HepG2 (cell line): ENCODE data around the gene GP9. TPM values are rescaled to one million over a fixed set of nuclear protein-coding genes. Genes with fewer than 3 reads are reported as not detected.

ENCODE experiments used
- ATAC-seq: fragments of 200-7000 bp; cut with Tn5 transposase; 3 replicates; pipeline ENCODE4 v1.9.1; 2020; ENCODE audit warnings: mild to moderate bottlenecking, moderate library complexity
- BruUV-seq: library from RNA; stranded (reverse); fragments of 400-500 nt; replicated peaks from 2 replicates; lab custom pipeline; 2021; lab: Mats Ljungman, UMichigan
- CTCF ChIA-PET: fragments of 300-600 bp; formaldehyde crosslinking; extraction: SDS; loops from one replicate; lab custom pipeline; 2021; ENCODE audit warnings: low total read pairs, inconsistent platforms, low intra/inter-chr PET ratio; lab: Yijun Ruan, JAX
- POLR2A ChIA-PET: fragments of 350-600 bp; sonication (Branson Sonifier 250); formaldehyde crosslinking; loops from one replicate; lab custom pipeline; 2020; ENCODE audit warnings: antibody characterized with exemption, inconsistent platforms; lab: Yijun Ruan, JAX
- DNase-seq: peaks from one replicate; pipeline ENCODE4 v3.0.0-alpha.2; 2015; ENCODE audit warnings: low spot score
- FAIRE-seq: peaks from 3 replicates; lab custom pipeline; 2011; peaks lifted over from hg19 to GRCh38; lab: Jason Lieb, UNC
- H2AFZ ChIP-seq: one replicate; pipeline ENCODE4 v1.6.1; 2011; ENCODE audit warnings: low read length, inconsistent platforms
- H3K27ac ChIP-seq: fragments of 300-600 bp; 3 replicates; pipeline ENCODE4 v1.8.0; 2011; ENCODE audit warnings: mixed run types, mild to moderate bottlenecking, mixed read lengths, low read length, inconsistent platforms; ENCODE audit not compliant: insufficient read depth; ENCODE audit errors: extremely low read length
- H3K27me3 ChIP-seq, 2 experiments: fragments of 200-600 bp in 1 of 2; 2 replicates in 1 of 2; 3 replicates in 1 of 2; pipeline versions ENCODE4 v1.6.0 to v1.8.0; 2011; ENCODE audit warnings: low read length in 2 of 2, mild to moderate bottlenecking in 2 of 2, moderate library complexity in 2 of 2, inconsistent platforms in 1 of 2; ENCODE audit not compliant: insufficient read depth in 2 of 2, control insufficient read depth in 1 of 2
- H3K36me3 ChIP-seq, 2 experiments: fragments of 200-600 bp in 1 of 2; replicated peaks in 1 of 2; 2 replicates in 1 of 2; 3 replicates in 1 of 2; pipeline versions ENCODE4 v1.5.1 to v1.8.0; 2011; ENCODE audit warnings: low read length in 2 of 2, inconsistent platforms in 1 of 2; ENCODE audit not compliant: insufficient read depth in 2 of 2, control insufficient read depth in 1 of 2
- H3K4me1 ChIP-seq: 2 replicates; pipeline ENCODE4 v1.5.1; 2012; ENCODE audit warnings: low read length, inconsistent platforms; ENCODE audit not compliant: insufficient read depth
- H3K4me2 ChIP-seq: 2 replicates; pipeline ENCODE4 v1.6.0; 2011; ENCODE audit warnings: low read depth, low read length, inconsistent platforms
- H3K4me3 ChIP-seq, 3 experiments: fragments of 200-600 bp in 1 of 3; sonication (generic), shearing (Covaris generic) in 1 of 3; replicated peaks in 1 of 3; 2 replicates each; pipeline ENCODE4 v1.5.1; 2011 to 2016; ENCODE audit warnings: low read length in 3 of 3, inconsistent platforms in 2 of 3, low read depth in 2 of 3, mild to moderate bottlenecking in 2 of 3, control low read depth in 1 of 3, mixed read lengths in 1 of 3; ENCODE audit not compliant: insufficient read depth in 1 of 3
- H3K79me2 ChIP-seq: one replicate; pipeline ENCODE4 v1.6.1; 2011; ENCODE audit warnings: low read length, inconsistent platforms; ENCODE audit not compliant: insufficient read depth
- H3K9ac ChIP-seq: 2 replicates; pipeline ENCODE4 v1.6.0; 2011; ENCODE audit warnings: mild to moderate bottlenecking, low read depth, low read length, inconsistent platforms; ENCODE audit not compliant: insufficient read depth
- H3K9me3 ChIP-seq: 2 replicates; pipeline ENCODE4 v1.5.1; 2012; ENCODE audit warnings: mild to moderate bottlenecking, low read length
- H4K20me1 ChIP-seq: 2 replicates; pipeline ENCODE4 v1.6.0; 2011; ENCODE audit warnings: inconsistent platforms, mild to moderate bottlenecking, low read length, moderate library complexity; ENCODE audit not compliant: insufficient read depth
- MAFF ChIP-seq: IDR thresholded peaks from 2 replicates; pipeline ENCODE4 v1.6.1; 2011; ENCODE audit warnings: low read depth, low read length, improper control_type of control experiment
- MAFK ChIP-seq, 2 experiments: IDR thresholded peaks in 1 of 2; conservative IDR thresholded peaks in 1 of 2; 2 replicates each; pipeline ENCODE4 v1.6.1; 2011; ENCODE audit warnings: improper control_type of control experiment in 2 of 2, low read length in 2 of 2
- MEF2D ChIP-seq: sonication (generic); formaldehyde crosslinking; IDR thresholded peaks from 2 replicates; pipeline ENCODE4 v1.5.1; 2020; ENCODE audit warnings: mild to moderate bottlenecking, missing genetic modification reagents
- NFE2L2 ChIP-seq: fragments of 150-350 bp; IDR thresholded peaks from 2 replicates; pipeline ENCODE4 v1.6.1; 2014; ENCODE audit warnings: low read length
- RFX5 ChIP-seq: IDR thresholded peaks from 2 replicates; pipeline ENCODE4 v1.6.1; 2011; ENCODE audit warnings: low read depth, low read length, improper control_type of control experiment
- SMAD1 ChIP-seq: sonication (generic); formaldehyde crosslinking; IDR thresholded peaks from 2 replicates; pipeline ENCODE4 v1.4.0; 2020; ENCODE audit warnings: missing genetic modification reagents, low read depth, mild to moderate bottlenecking, borderline replicate concordance
- TARDBP ChIP-seq: sonication (generic); formaldehyde crosslinking; IDR thresholded peaks from 2 replicates; pipeline ENCODE4 v1.8.0; 2022; ENCODE audit warnings: mild to moderate bottlenecking, missing genetic modification reagents
- ZFP90 ChIP-seq: sonication (generic); formaldehyde crosslinking; IDR thresholded peaks from 2 replicates; pipeline ENCODE4 v1.8.0; 2022; ENCODE audit warnings: missing genetic modification reagents, mild to moderate bottlenecking, inconsistent platforms, borderline replicate concordance
- ZNF20 ChIP-seq: sonication (generic); formaldehyde crosslinking; IDR thresholded peaks from 2 replicates; pipeline ENCODE4 v1.4.0; 2020; ENCODE audit warnings: mild to moderate bottlenecking, moderate library complexity, missing genetic modification reagents
- ZNF256 ChIP-seq: sonication (generic); formaldehyde crosslinking; conservative IDR thresholded peaks from 2 replicates; pipeline ENCODE4 v1.4.0; 2020; ENCODE audit warnings: missing genetic modification reagents
- ZNF3 ChIP-seq: IDR thresholded peaks from 2 replicates; pipeline ENCODE4 v1.7.0; 2017; ENCODE audit warnings: inconsistent platforms
- ZSCAN30 ChIP-seq: sonication (generic); formaldehyde crosslinking; IDR thresholded peaks from 2 replicates; pipeline ENCODE4 v1.5.0; 2020; ENCODE audit warnings: mild to moderate bottlenecking, missing genetic modification reagents
- WGBS: methylation state at CpG from one replicate; pipeline ENCODE4 v1.1.6; 2017; ENCODE audit warnings: low lambda C conversion rate; 5-methylcytosine and 5-hydroxymethylcytosine counted together
- in situ Hi-C: cut with HindIII; loops from 2 replicates; pipeline ENCODE4 v1.10.0; 2017; ENCODE audit warnings: low pct_unique_long_range_greater_than_20kb; ENCODE audit not compliant: extremely low pct_ligation_motif_present
- intact Hi-C: fragments of 100-400 bp; cut with micrococcal nuclease; formaldehyde crosslinking; loops from one replicate; pipeline ENCODE4 v1.10.0; 2022; ENCODE audit not compliant: unreplicated experiment
- polyA plus RNA-seq, 8 experiments: library from polyadenylated mRNA; depleted of rRNA in 3 of 8; stranded (reverse) in 7 of 8; unstranded in 1 of 8; fragments of >200 nt; fragmentation: Illumina TruSeq in 4 of 8; extraction: Trizol in 4 of 8; gene quantifications; 2 replicates each; pipeline versions ENCODE4 v1.2.1 to v1.2.3, GENCODE V29; 2011 to 2016; ENCODE audit warnings: low read depth in 4 of 8, missing spikeins in 1 of 8, mixed read lengths in 1 of 8; ENCODE audit not compliant: insufficient read depth in 1 of 8
- total RNA-seq, 5 experiments: library from RNA; depleted of rRNA; stranded (reverse); fragments of >200 nt; fragmentation: Illumina TruSeq; extraction: Trizol; gene quantifications; 2 replicates each; pipeline ENCODE4 v1.2.3, GENCODE V29; 2016; ENCODE audit warnings: low read depth in 1 of 5
- TF ChIP-seq, protein P1 (sequence below): sonication (generic); formaldehyde crosslinking; IDR thresholded peaks from 2 replicates; pipeline ENCODE4 v1.9.0; 2021; ENCODE audit warnings: missing genetic modification reagents, mild to moderate bottlenecking, borderline replicate concordance
- TF ChIP-seq, protein P2 (sequence below): sonication (generic); formaldehyde crosslinking; IDR thresholded peaks from 2 replicates; pipeline ENCODE4 v1.4.0; 2020; ENCODE audit warnings: mild to moderate bottlenecking, missing genetic modification reagents
- TF ChIP-seq, protein P3 (sequence below): sonication (generic); formaldehyde crosslinking; IDR thresholded peaks from 2 replicates; pipeline ENCODE4 v1.4.0; 2020; ENCODE audit warnings: missing genetic modification reagents, mild to moderate bottlenecking, borderline replicate concordance
- TF ChIP-seq, protein P4 (sequence below): sonication (generic); formaldehyde crosslinking; IDR thresholded peaks from 2 replicates; pipeline ENCODE4 v1.4.0; 2020; ENCODE audit warnings: missing genetic modification reagents

The GP9 gene
- total and polyA plus RNA-seq, 2 of the 13 experiments (the other 11 are each of a cell fraction or from before 2014, with no cell fraction given), result not detected

DNA sequence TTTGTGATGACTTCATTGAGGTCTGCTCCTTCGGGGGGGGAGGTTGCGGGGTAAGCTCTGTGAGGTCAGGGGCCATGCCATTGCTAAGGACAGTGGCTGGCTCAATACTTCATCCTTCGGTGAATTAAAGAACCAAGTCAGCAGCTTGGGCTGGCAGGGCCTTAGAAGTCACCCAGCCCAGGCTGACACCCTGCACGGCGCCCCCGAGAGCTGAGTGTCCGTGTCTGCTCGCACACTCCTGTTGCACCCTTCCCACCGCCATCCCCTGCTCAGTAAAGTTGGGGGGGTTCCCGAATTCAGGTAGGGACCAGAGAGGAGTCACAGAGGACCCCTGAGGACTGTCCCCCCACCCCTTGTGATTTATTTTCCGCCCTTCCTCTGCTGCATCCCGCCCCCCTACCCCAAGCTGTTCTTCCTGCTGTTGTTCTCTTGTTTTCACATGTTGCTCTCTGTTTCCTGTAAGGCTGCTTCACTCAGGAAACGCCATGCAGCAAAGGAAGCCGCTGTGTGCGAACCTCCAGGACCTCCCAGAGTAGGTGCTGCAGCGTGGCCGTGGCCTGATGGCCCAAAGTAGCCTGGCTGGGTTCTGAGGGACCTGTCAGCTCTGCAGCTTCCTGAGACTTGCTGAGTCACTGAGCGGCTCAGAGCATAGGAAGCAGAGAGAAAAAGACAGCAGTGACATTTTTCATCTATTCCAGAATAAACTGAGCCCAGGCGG is 45.0 kb upstream of the GP9 start:
- Histone ChIP-seq H3K4me2 (peak overlapping the region; percentile 16; the same call in 1 of the 2 replicates), H3K27ac (no peak overlapping the region), H3K27me3 (peaks cover 2 to 47% of the 10 kb centered on the region in 2 experiments; a peak in 4 of 5 replicates), H4K20me1 (no peaks in the 10 kb centered on the region), H3K4me3 (no peak overlapping the region), H3K9ac (no peak overlapping the region), H3K9me3 (no peaks in the 10 kb centered on the region), H3K36me3 (no peaks in the 10 kb centered on the region), H3K79me2 (no peaks in the 10 kb centered on the region), H3K4me1 (peaks cover 32% of the 10 kb centered on the region), H2AFZ (no peak overlapping the region)
- intact Hi-C loops, result loop anchor here (1.0 kb wide), 1 partner anchor 45 kb away; no protein-coding TSS in a partner anchor
- WGBS, result 42% methylated on average over 13 of the region's 19 CpGs
- in situ Hi-C loops, result no loop called here
- FAIRE-seq (no peak), ATAC-seq (0 out of 3 replicates have a peak, but pooled peaks have one; percentile 13), DNase-seq (no peak)
- BruUV-seq, result no TSS peak
- POLR2A ChIA-PET, result interaction anchor here (1.0 kb wide), 1 partner anchor 11 kb away, joined by 3 read pairs; no protein-coding TSS in a partner anchor
- CTCF ChIA-PET, result no interaction called here
- TF ChIP-seq SMAD1 (CRISPR knock-in tag) (no peak), MAFK (conservative IDR thresholded peaks at IDR 0.05 in 1 of 2, IDR thresholded peaks at IDR 0.05 in 1 of 2; ENCODE audit: low read length in 2 of 2) (peak in 1 of 2 experiments; percentile 4; a peak in 1 of 4 replicates), TARDBP (no peak), MAFF (0 out of 2 replicates have a peak, but pooled peaks have one; percentile 9), RFX5 (no peak), ZSCAN30 (CRISPR knock-in tag) (no peak), NFE2L2 (peak; percentile 76), MEF2D (CRISPR knock-in tag) (no peak), ZNF256 (no peak), ZNF20 (no peak), ZNF3 (CRISPR knock-in tag) (no peak), ZFP90 (no peak)
- TF ChIP-seq, protein P1, sequence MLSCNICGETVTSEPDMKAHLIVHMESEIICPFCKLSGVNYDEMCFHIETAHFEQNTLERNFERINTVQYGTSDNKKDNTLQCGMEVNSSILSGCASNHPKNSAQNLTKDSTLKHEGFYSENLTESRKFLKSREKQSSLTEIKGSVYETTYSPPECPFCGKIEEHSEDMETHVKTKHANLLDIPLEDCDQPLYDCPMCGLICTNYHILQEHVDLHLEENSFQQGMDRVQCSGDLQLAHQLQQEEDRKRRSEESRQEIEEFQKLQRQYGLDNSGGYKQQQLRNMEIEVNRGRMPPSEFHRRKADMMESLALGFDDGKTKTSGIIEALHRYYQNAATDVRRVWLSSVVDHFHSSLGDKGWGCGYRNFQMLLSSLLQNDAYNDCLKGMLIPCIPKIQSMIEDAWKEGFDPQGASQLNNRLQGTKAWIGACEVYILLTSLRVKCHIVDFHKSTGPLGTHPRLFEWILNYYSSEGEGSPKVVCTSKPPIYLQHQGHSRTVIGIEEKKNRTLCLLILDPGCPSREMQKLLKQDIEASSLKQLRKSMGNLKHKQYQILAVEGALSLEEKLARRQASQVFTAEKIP (CRISPR knock-in tag), result no peak
- TF ChIP-seq, protein P2, sequence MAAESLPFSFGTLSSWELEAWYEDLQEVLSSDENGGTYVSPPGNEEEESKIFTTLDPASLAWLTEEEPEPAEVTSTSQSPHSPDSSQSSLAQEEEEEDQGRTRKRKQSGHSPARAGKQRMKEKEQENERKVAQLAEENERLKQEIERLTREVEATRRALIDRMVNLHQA (CRISPR knock-in tag), result no peak
- TF ChIP-seq, protein P3, sequence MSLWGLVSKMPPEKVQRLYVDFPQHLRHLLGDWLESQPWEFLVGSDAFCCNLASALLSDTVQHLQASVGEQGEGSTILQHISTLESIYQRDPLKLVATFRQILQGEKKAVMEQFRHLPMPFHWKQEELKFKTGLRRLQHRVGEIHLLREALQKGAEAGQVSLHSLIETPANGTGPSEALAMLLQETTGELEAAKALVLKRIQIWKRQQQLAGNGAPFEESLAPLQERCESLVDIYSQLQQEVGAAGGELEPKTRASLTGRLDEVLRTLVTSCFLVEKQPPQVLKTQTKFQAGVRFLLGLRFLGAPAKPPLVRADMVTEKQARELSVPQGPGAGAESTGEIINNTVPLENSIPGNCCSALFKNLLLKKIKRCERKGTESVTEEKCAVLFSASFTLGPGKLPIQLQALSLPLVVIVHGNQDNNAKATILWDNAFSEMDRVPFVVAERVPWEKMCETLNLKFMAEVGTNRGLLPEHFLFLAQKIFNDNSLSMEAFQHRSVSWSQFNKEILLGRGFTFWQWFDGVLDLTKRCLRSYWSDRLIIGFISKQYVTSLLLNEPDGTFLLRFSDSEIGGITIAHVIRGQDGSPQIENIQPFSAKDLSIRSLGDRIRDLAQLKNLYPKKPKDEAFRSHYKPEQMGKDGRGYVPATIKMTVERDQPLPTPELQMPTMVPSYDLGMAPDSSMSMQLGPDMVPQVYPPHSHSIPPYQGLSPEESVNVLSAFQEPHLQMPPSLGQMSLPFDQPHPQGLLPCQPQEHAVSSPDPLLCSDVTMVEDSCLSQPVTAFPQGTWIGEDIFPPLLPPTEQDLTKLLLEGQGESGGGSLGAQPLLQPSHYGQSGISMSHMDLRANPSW (CRISPR knock-in tag), result no peak
- TF ChIP-seq, protein P4, sequence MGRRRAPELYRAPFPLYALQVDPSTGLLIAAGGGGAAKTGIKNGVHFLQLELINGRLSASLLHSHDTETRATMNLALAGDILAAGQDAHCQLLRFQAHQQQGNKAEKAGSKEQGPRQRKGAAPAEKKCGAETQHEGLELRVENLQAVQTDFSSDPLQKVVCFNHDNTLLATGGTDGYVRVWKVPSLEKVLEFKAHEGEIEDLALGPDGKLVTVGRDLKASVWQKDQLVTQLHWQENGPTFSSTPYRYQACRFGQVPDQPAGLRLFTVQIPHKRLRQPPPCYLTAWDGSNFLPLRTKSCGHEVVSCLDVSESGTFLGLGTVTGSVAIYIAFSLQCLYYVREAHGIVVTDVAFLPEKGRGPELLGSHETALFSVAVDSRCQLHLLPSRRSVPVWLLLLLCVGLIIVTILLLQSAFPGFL, result no peak
